ENCODE data around the gene STAB1.

The STAB1 gene

GRCh38 chr3:52537726-52538421 is 42.7 kb downstream of the STAB1 start:
- no peak for DNase-seq

DNA sequence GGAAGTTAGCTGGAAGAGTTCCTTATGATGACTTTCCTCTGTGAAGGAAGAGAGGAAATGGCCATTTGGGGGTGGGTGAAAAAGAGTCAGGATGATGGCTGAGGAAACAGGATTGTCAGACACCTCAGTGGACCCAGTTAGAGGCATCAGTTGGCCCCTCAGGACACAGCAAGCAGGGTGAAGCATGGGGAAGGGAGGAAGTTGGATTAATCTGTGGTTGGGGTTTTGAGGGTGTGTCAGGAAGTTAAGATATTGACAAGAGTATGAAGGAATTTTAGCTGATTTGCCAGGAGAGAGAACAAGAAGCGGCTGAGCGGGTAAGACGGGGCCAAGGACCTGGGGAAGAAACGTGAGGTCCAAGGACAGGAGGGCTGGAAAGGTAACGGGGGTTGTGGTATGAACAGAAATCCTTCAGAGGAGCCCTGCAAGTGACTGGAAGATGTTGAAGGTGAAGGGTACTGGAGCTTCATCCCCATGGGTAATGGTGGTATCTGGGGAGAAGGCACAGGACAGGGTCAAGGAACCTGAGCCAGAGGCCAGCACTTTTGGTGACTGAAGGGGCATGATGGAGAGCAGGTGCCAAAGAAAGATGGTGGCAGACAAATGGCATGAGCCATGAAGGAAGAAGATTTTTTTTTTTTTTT is 44.0 kb downstream of the STAB1 start:
- DNase-seq: no peak

GRCh38 chr3:52541050-52541449 is 45.9 kb downstream of the STAB1 start:
- DNase-seq: no peak

GRCh38 chr3:52544937-52545336 is 49.8 kb downstream of the STAB1 start:
- no peak for DNase-seq

GRCh38 chr3:52546111-52546901 is 51.2 kb downstream of the STAB1 start:
- no peak for DNase-seq

DNA sequence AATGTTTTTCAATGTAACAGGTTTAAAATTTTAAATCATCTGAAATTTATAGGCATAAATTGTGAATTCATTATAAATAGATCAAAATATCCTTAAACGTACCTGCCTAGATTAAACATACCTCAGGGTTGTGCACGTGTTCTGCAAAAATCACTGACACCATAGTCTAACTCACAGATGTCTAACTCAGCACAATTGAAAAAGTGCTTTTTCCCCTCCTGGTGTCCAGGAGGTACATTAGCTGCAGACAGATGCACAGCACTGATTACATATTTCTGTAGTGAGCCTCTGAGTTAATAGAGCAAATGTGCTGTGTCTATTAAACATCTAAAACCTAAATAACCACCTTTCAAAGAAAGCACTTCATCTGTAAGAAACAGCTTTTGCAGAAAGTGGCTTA is 52.0 kb downstream of the STAB1 start:
- no peak for DNase-seq

- DNase-seq: no peak
These were observed 56.0 kb downstream of the STAB1 start for GRCh38 chr3:52551118-52551517.

GRCh38 chr3:52552089-52552488 is 57.0 kb downstream of the STAB1 start:
- no peak for DNase-seq

DNA sequence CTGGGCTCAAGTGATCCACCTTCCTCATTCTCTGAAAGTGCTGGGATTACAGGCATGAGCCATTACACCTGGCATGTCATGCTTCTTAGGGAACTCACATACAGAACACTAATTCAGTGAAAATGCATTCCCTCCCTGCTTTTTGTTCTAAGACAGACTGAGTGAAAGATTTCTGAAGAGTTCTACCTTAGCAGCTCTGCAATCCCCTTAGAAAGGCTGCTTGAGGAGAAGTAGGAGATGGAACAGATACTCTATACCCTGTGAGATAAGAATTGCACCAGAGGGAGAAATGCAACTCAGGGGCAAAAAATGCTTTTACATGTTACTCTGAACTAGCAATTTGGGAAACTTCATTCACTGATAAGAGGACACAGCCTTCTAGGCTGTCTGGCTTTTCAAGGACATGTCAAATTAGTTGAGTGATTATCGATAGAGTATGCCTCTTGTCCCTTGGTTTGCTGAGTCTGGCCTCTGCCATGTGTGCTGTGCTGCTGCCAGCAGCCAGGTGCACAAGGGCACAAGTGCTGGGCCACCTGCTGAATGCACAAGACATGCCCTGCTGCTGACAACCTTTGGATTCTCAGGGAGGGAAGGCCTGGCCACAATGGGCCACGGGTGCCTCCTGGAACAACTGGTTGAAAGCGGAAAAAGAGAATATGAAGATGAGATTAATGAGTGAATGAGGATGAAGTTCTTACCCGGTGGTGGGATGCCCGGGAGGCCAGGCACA is 59.1 kb downstream of the STAB1 start:
- DNase-seq: no peak

DNA sequence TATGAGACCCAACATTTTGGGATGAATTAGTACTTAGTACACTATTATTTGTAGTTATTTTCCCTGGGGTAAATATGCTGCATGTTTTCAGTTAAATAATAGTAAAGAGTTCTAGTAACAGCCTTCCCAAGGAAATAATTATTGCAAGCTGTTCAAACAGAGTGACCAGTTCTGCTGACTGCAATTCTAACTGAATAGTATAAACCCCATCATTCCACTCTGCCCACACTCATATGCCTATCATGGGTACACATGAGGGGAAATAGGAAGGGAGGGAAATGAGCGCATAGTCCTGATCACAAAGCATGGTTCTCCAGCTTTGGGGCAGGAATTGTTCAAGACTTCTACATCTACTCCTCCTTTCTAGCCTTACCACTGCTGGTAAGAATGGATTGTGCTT is 59.9 kb downstream of the STAB1 start:
- no peak for DNase-seq

DNA sequence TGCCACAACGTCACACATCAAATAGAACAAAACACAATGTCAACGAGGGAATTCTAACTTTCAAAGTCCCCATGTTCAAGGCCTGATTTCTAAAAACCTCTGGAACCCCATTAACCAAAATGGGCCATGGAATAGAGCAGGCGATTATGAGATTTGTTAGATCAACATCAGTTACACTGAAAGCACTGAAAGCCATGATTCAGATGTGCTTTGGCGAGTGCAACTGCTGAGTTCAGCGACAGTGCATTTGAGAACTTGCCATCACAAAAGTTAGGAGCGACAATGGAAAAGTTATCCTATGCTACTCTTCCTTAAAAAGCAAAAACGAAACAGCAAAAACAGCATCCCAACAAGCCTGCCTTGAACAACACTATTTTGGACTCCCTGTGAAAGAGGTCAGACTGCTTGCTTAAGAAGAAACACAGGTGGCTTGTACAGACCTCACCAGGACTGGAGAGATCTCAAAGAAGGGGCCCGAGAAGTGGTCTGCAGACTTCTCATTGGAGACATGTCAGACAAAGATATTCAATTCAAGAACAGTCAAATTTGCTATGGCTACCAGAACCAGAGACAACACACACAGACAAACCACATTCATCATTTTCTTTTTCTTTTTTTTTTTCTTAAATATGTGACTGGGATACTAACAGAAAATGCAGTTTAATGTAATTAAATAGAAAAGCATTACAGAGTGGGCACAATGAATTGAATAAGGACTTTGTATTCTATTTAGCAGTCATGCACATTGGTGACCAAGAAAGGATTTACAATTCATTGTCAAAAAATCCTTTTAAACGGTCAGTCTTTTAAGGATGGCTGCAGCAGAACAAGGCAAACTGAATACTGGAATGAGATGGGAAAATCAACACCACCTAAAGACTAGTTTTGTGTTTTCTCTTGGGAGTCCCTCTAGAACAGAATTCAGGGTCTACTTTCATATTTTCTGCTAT is 62.1 kb downstream of the STAB1 start:
- DNase-seq: no peak

GRCh38 chr3:52558436-52558835 is 63.3 kb downstream of the STAB1 start:
- no peak for DNase-seq

DNA sequence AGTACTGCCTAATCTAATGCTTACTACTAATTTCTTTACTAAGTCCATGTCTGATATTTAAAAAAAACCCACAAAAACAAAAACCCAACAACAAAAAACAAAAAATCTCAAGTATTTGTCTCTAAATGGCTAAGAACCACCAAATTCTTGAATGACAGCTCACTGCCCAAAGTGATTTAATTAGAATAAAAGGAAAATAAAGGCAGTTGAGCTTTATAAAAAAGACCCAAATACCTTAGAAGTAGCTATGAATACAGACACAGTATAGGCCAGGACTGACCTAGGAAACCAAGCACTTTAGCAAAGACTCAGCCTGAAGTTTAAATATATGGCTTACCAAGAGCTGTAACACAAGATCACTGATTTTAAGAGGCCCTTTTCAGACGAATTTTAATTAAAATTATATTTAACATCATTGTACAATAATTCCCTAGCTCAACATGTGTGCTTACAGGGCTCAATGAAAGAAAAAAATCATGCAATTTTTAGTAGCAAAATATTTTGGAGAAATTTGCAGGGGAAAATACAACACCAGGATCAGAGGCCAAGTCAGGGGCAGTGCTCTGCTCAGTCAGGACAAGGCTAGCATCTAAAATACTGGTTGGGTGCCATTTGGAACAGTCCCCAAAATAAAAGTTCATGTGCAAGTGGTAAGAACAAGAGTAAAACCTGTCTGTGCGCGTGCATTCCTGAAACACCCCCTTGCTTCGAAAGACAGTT is 66.0 kb downstream of the STAB1 start:
- DNase-seq: no peak

DNA sequence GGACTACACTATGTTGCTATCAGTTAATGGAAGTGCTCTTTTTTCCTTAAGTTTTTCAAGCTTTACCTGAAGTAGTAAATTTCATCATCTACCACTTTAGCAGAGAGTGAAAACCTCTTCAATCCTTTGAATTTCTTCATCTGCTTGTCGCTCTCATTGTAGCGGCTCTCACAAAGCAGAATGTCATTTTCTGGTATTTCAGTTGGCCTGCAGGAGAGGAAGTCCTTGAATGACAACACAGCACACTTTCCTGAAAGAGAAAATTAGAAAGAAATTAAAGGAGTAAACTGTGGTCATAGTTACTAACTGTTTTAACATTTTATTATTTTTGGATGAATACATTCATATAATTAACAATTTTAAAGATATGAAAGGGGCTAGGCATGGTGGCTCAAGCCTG is 68.8 kb downstream of the STAB1 start:
- DNase-seq: no peak

GRCh38 chr3:52568069-52568468 is 72.9 kb downstream of the STAB1 start:
- no peak for DNase-seq

GRCh38 chr3:52570076-52570475 is 74.9 kb downstream of the STAB1 start:
- no peak for DNase-seq

DNA sequence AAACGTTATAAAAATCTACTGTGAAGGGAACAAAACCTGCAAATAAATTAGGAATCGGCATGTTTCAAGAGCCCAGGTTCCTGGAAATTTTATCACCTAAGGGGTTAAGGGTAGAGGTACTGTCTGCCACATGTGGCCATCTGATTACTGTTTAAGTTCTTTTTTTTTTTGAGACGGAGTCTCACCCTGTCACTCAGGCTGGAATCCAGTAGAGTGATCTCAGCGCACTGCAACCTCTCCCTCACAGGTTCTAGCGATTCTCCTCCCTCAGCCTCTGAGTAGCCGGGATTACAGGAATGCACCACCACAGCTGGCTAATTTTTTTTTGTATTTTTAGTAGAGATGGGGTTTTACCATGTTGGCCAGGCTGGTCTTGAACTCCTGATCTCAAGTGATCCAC is 77.1 kb downstream of the STAB1 start:
- DNase-seq: no peak
